NCI-H146 (cell line): ENCODE data around the gene PLCB1.
A peak's percentile ranks its signal among the peaks of the same experiment; 100 is the strongest.
"Not testable (repeated sequence)": the region's sequence is repeated elsewhere in the genome, so short reads cannot be mapped to it uniquely, and the experiment has no call there.

Source experiments
- DNase-seq: peaks from one replicate; lab custom pipeline; 2025; lab: John Stamatoyannopoulos, UW

Gene PLCB1

GRCh38 chr20:8443464-8444072 is 311.5 kb downstream of the PLCB1 start:
- peak; percentile 13 for DNase-seq

GRCh38 chr20:8447262-8448120 is 315.4 kb downstream of the PLCB1 start:
- no peak for DNase-seq

- DNase-seq, result no peak
Measured at GRCh38 chr20:8449123-8449522, 317.1 kb downstream of the PLCB1 start.

GRCh38 chr20:8454137-8454712 is 322.2 kb downstream of the PLCB1 start:
- DNase-seq, result peak; percentile 60

- no peak for DNase-seq
Measured at GRCh38 chr20:8456765-8457164, 324.7 kb downstream of the PLCB1 start.

- DNase-seq, result no peak
Measured at GRCh38 chr20:8457978-8458377, 325.9 kb downstream of the PLCB1 start.

GRCh38 chr20:8461186-8461585 is 329.1 kb downstream of the PLCB1 start:
- no peak for DNase-seq

GRCh38 chr20:8464368-8464767 is 332.3 kb downstream of the PLCB1 start:
- DNase-seq, result no peak

- DNase-seq, result not testable (repeated sequence)
Measured at GRCh38 chr20:8466781-8467180, 334.7 kb downstream of the PLCB1 start.

- no peak for DNase-seq
Measured at GRCh38 chr20:8470156-8470555, 338.1 kb downstream of the PLCB1 start.

- peak; percentile 85 for DNase-seq
Measured at GRCh38 chr20:8471465-8471864, 339.4 kb downstream of the PLCB1 start.

GRCh38 chr20:8473459-8473858 is 341.4 kb downstream of the PLCB1 start:
- peak; percentile 69 for DNase-seq

GRCh38 chr20:8474027-8474668 is 342.1 kb downstream of the PLCB1 start:
- DNase-seq, result no peak

GRCh38 chr20:8476021-8476420 is 344.0 kb downstream of the PLCB1 start:
- DNase-seq, result no peak

GRCh38 chr20:8480597-8480996 is 348.5 kb downstream of the PLCB1 start:
- no peak for DNase-seq

GRCh38 chr20:8487696-8488095 is 355.6 kb downstream of the PLCB1 start:
- no peak for DNase-seq

GRCh38 chr20:8489094-8489883 is 357.2 kb downstream of the PLCB1 start:
- no peak for DNase-seq

GRCh38 chr20:8490076-8490830 is 358.2 kb downstream of the PLCB1 start:
- DNase-seq, result no peak

GRCh38 chr20:8492173-8492572 is 360.1 kb downstream of the PLCB1 start:
- peak; percentile 36 for DNase-seq

GRCh38 chr20:8498571-8498970 is 366.5 kb downstream of the PLCB1 start:
- no peak for DNase-seq

GRCh38 chr20:8504030-8504429 is 372.0 kb downstream of the PLCB1 start:
- DNase-seq, result no peak
